GM10248 (cell line): Measurements from ENCODE around the gene EAF2.
A peak's percentile ranks its signal among the peaks of the same experiment; 100 is the strongest.

Source experiments
- CTCF ChIA-PET: fragments of 300-600 bp; sonication (Branson Sonifier 250); formaldehyde crosslinking; extraction: SDS; loops from one replicate; lab custom pipeline; 2021; ENCODE audit warnings: antibody characterized with exemption; lab: Yijun Ruan, JAX
- POLR2A ChIA-PET: fragments of 350-650 bp; sonication (Branson Sonifier 250); formaldehyde crosslinking; extraction: SDS; loops from one replicate; lab custom pipeline; 2020; ENCODE audit warnings: antibody characterized with exemption; lab: Yijun Ruan, JAX
- DNase-seq: peaks from one replicate; pipeline ENCODE4 v3.0.0; 2012; ENCODE audit errors: extremely low spot score
- CTCF ChIP-seq: IDR thresholded peaks from 2 replicates; pipeline ENCODE4 v1.5.1; 2012; ENCODE audit warnings: mild to moderate bottlenecking, low read depth; ENCODE audit errors: extremely low read depth, missing control alignments, control extremely low read depth

The EAF2 gene

DNA sequence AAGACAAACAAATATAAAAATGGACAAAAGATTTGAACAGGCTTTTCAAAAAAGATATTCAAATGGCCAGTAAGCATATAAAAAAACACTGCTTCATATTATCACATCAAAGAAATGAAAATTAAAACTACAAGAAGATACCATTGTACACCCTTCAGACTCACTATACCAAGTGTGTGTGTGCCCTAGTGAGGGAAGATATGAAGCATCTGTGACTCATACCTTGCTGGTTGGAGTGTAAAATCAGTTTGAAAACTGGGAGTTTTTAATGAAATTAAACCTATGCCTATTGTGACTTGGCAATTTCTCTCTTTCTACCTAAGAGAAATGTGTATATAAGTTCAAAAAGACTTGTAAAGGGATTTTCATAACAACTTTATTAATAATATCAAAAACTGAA is 35.7 kb downstream of the EAF2 start:
- no peak for TF ChIP-seq CTCF
- CTCF ChIA-PET = interaction anchor here (1.7 kb wide), 1 partner anchor 9 kb away, joined by 5 read pairs; no protein-coding TSS in a partner anchor
- POLR2A ChIA-PET = no interaction called here
- DNase-seq = no peak

DNA sequence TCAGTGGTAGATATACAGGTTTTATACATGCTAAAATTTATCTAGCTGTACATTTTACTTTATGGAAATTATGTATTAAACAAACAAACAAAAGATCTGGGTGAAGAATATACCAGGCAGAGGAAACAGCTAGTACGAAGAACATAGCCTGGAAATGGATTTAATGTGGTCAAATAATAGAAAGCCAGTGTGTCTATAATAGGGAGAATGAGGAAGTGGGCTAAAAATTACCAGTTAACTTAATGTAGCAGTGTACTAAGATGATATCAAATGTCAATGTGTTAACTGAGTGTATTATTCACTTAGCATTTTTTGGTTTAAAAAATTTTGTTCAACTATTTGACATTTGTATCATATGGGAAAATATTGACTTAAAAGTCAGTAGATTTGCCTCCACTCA is 36.4 kb downstream of the EAF2 start:
- no peak for TF ChIP-seq CTCF
- no peak for DNase-seq
- CTCF ChIA-PET = interaction anchor here (0.9 kb wide), 1 partner anchor 8 kb away, joined by 3 read pairs; no protein-coding TSS in a partner anchor
- POLR2A ChIA-PET = no interaction called here

- DNase-seq = no peak
- CTCF ChIA-PET = no interaction called here
- TF ChIP-seq CTCF = no peak
- POLR2A ChIA-PET = no interaction called here
Measured at GRCh38 chr3:121878411-121878810, 43.4 kb downstream of the EAF2 start.

- DNase-seq = no peak
- CTCF ChIA-PET = interaction anchor here (0.7 to 1.0 kb wide), 2 partner anchors 16 to 112 kb away, joined by 3 to 4 read pairs; no protein-coding TSS in a partner anchor
- TF ChIP-seq CTCF = peak; percentile 11
- POLR2A ChIA-PET = no interaction called here
Measured at GRCh38 chr3:121883507-121883906, 48.5 kb downstream of the EAF2 start.

DNA sequence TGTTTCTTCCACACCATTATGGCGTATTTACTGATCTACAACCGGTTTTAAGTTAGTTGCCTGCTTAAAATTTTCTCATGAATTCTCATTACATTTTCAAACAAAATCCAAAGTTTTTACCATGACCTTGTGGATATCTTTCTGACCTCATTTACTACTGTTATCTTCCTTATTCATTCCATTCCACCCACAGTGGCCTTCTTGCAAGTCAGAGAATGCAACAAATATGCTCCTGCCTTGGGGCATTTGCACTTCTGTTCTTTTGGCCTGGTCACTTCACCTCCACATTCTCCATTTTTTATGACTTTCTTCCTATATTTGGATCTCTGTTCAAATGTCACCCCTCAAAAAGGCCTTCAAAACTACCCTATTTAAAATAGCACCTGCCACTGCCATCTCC is 50.4 kb downstream of the EAF2 start:
- CTCF ChIA-PET = interaction anchor here (1.2 kb wide), 1 partner anchor 207 kb away, joined by 3 read pairs; no protein-coding TSS in a partner anchor
- POLR2A ChIA-PET = no interaction called here
- no peak for DNase-seq
- no peak for TF ChIP-seq CTCF

DNA sequence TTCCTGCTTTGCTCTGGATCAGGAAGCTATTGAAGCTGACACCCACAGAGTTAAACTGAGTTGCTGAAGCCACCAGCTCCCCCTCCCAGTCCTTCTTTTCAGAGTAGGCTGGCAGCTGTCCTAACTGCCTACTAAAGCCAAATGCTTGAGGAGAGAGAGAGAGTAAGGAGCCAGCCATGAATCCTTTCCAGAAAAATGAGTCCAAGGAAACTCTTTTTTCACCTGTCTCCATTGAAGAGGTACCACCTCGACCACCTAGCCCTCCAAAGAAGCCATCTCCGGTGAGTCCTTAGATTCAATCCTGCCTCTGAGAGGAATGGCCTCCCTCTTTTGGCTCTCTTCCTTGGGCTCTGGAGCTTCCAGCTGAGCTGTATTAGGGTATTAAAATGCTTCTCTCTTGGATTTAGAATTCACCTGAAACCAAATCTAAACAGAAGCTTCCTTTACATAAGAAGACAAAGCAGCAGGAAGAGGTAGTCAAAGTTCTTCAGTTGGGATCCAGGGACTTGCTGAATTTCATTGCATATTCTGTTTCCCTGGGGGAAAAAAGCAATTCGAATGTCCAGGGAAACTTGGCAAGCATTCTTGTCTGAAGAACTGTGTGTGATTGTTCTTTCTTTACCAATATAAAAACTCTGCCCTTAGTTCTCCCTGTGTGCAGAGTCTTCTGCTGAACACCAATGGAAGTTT is 59.4 kb downstream of the EAF2 start, which contains the start of gene SLC15A2:
Gene SLC15A2 (plus strand): TSS at position 101 of the 690 bp plus-strand sequence. CDS start 76 bp downstream, at position 177.
- TF ChIP-seq CTCF = no peak
- no peak for DNase-seq
- ChIA-PET CTCF (interaction anchor here (0.9 to 1.8 kb wide), 3 partner anchors 13 to 348 kb away, joined by 4 read pairs; partner anchors contain the start of gene POLQ), POLR2A (no interaction called here)
